ENCODE data around the gene KRIT1. TPM values are rescaled to one million over a fixed set of nuclear protein-coding genes. Genes with fewer than 3 reads are reported as not detected.

KRIT1 gene
- total and polyA plus RNA-seq, 3 donors from 2014 or later, result 45.0 to 140 (median 116) TPM

DNA sequence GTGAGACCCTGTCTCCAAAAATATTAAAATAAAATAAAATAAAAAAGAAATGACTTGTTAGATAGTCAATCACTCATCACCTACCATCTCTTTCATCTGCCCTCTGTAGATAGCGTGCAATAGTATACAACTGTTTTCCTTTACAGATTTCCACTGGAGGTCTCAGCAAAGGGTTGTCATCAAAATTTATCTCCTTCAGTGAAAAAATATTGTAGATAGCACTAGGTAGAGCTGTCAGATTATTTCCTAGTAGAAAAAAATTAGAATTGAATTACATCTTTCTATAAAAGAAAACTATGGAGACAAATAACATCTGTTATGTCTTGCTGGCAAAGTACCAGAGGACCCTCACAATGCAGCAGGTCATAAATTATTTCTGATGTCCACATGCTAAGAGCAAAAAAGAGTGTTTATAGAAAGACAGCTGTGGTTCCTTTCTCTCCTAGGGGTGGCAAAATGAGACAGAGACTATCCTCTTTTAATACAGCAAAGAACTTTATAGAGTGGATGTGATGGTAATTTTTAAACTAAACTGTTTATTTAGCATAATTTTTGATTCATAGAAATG lies 95.2 kb downstream of the KRIT1 start:
- TF ChIP-seq CTCF (IDR thresholded peaks at IDR 0.05) (no peak), POLR2A (IDR thresholded peaks at IDR 0.05) (no peak)
- 93 to 96% methylated on average over 1 of the region's 1 CpG for WGBS, 2 donors
- H3K4me1 ChIP-seq, result no peaks in the 10 kb centered on the region
- H3K4me3 ChIP-seq, result no peak overlapping the region
- H3K36me3 ChIP-seq (ENCODE audit: low read depth, missing control alignments), result no peaks in the 10 kb centered on the region
- no peak for DNase-seq
- intact Hi-C loops (cut with DNase I; ENCODE audit: low total_unique reads), result no loop called here
- H3K27ac ChIP-seq, result no peak overlapping the region
- no peaks in the 10 kb centered on the region for H3K27me3 ChIP-seq
- no peaks in the 10 kb centered on the region for H3K9me3 ChIP-seq

DNA sequence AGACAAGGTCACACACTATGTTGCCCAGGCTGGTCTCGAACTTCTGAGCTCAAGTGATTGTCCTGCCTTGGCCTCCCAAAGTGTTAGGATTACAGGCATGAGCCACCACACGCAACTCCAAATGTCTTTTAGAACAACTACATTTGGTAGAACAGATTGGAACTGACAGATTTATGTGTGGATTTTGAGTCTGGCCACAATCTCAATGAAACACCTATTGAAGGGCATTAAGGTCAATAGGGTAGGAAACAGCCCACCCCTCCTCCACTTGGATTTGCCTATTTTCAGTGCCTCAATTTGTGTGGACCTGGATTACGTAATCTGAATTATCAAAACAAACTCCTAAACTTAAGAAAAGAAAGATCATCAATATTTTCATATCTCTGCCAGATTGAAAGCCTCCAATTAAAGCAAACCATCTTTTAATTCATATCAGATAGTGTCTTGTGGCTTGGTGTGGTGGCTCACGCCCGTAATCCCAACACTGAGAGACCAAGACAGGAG lies 95.9 kb downstream of the KRIT1 start:
- no peak overlapping the region for H3K4me3 ChIP-seq
- no peaks in the 10 kb centered on the region for H3K27me3 ChIP-seq
- no peaks in the 10 kb centered on the region for H3K4me1 ChIP-seq
- TF ChIP-seq CTCF (IDR thresholded peaks at IDR 0.05), result no peak
- no peak for TF ChIP-seq POLR2A (IDR thresholded peaks at IDR 0.05)
- no peaks in the 10 kb centered on the region for H3K9me3 ChIP-seq
- H3K27ac ChIP-seq, result no peak overlapping the region
- WGBS, 2 donors, result 86 to 89% methylated on average over 5 of the region's 5 CpGs
- H3K36me3 ChIP-seq (ENCODE audit: low read depth, missing control alignments), result no peaks in the 10 kb centered on the region
- DNase-seq, result no peak
- intact Hi-C loops (cut with DNase I; ENCODE audit: low total_unique reads), result no loop called here

Small RNAs within 50 kb of the gene (microRNA-seq; reads per million reads assigned to microRNA genes)
- 0 reads per million in 2 donors for gene MIR1285-1 (ENCODE audit: borderline number of aligned reads in 2 of 2, borderline replicate concordance in 1 of 2)

Small RNAs within 50 kb of the gene (small RNA-seq; reads per million reads assigned to genes)
- gene MIR1285-1 (0 reads per million in 2 donors), gene RF00019 (0 reads per million in 2 donors)

Other genes with a start within 250 kb of the KRIT1 start
- 100 to 1,000 TPM; 141 to 147 TPM for gene CYP51A1, start 111.4 kb downstream of the KRIT1 start, total RNA-seq
- 138 TPM for gene CYP51A1, start 111.4 kb downstream of the KRIT1 start, polyA plus RNA-seq (ENCODE audit: insufficient read depth, low read depth, low replicate concordance)
- 10 to 100 TPM in 1 of 2 donors, 1 to 10 TPM in 1; 7.7 to 14.8 TPM for gene LRRD1, start 66.8 kb downstream of the KRIT1 start, total RNA-seq
- 8.7 TPM for gene LRRD1, start 66.8 kb downstream of the KRIT1 start, polyA plus RNA-seq (ENCODE audit: insufficient read depth, low read depth, low replicate concordance)
- 10 to 100 TPM; 84.4 to 97.8 TPM for gene ANKIB1, start 60 bp upstream of the KRIT1 start, total RNA-seq
- gene ANKIB1, start 60 bp upstream of the KRIT1 start, polyA plus RNA-seq (ENCODE audit: insufficient read depth, low read depth, low replicate concordance), result 66.8 TPM
- 10 to 100 TPM; 65.5 to 71.7 TPM for gene GATAD1, start 201.6 kb upstream of the KRIT1 start, total RNA-seq
- 22.7 TPM for gene GATAD1, start 201.6 kb upstream of the KRIT1 start, polyA plus RNA-seq (ENCODE audit: insufficient read depth, low read depth, low replicate concordance)
- gene ERVW-1, start 232.0 kb upstream of the KRIT1 start, total RNA-seq, result 10 to 100 TPM in 1 of 2 donors, 1 to 10 TPM in 1; 7.5 to 16.5 TPM
- gene ERVW-1, start 232.0 kb upstream of the KRIT1 start, polyA plus RNA-seq (ENCODE audit: insufficient read depth, low read depth, low replicate concordance), result 17.5 TPM

All from testis (tissue), 3 donors.